Type B pancreatic cell (in vitro differentiated cells): ENCODE data around the gene ACADS. TPM values are rescaled to one million over a fixed set of nuclear protein-coding genes. Genes with fewer than 3 reads are reported as not detected.

Experiments
- DNase-seq: peaks from one replicate; pipeline ENCODE4 v3.0.0; 2021; ENCODE audit warnings: mixed read lengths; ENCODE audit not compliant: unreplicated experiment; ENCODE audit errors: extremely low spot score
- H3K27ac Mint-ChIP-seq: 2 replicates; pipeline ENCODE4 v1.8.0; 2021; ENCODE audit warnings: mild to moderate bottlenecking, mixed read lengths
- H3K27me3 Mint-ChIP-seq: 2 replicates; pipeline ENCODE4 v1.8.0; 2021; ENCODE audit warnings: mixed read lengths
- H3K36me3 Mint-ChIP-seq: 2 replicates; pipeline ENCODE4 v1.8.0; 2021; ENCODE audit warnings: mixed read lengths
- H3K4me1 Mint-ChIP-seq: one replicate; pipeline ENCODE4 v1.8.0; 2021; ENCODE audit warnings: mixed read lengths; ENCODE audit not compliant: unreplicated experiment
- H3K4me3 Mint-ChIP-seq: 2 replicates; pipeline ENCODE4 v1.8.0; 2021; ENCODE audit warnings: mild to moderate bottlenecking, mixed read lengths
- H3K9me3 Mint-ChIP-seq: 2 replicates; pipeline ENCODE4 v1.8.0; 2021; ENCODE audit warnings: mixed read lengths
- total RNA-seq: library from RNA; stranded (reverse); gene quantifications from 2 replicates; pipeline ENCODE4 v1.2.1, GENCODE V29; 2021; ENCODE audit warnings: low replicate concordance
- TF ChIP-seq, protein P1 (sequence below): fragments of 200-600 bp; sonication (generic); conservative IDR thresholded peaks from 2 replicates; pipeline ENCODE4 v1.5.0; 2021; ENCODE audit warnings: antibody characterized with exemption, mild to moderate bottlenecking

The ACADS gene
- total RNA-seq, 1 donor from 2014 or later, result 12.1 TPM

DNA sequence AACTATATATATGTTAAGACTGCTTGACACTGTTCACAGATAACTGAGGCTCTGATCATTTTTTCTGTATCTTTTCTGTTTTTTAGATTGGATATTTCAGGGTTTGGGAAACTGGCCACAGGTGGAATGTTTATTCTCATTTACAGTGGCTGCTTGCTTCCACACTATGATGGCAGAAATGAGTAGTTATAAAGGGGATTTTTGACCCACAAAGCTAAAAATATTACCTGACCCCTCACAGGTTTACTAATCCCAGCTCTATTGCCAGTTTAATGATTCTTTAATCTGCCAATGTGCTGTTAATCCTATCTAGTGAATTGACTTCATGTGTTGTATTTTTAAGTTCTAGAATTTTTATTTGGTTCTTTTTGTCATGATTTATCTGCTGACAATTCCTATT lies 29.6 kb downstream of the ACADS start:
- Mint-ChIP-seq H3K4me1 (peaks cover 17% of the 10 kb centered on the region), H3K27ac (no peak overlapping the region), H3K27me3 (no peaks in the 10 kb centered on the region), H3K9me3 (peaks cover 9% of the 10 kb centered on the region), H3K4me3 (no peak overlapping the region), H3K36me3 (peaks cover 7% of the 10 kb centered on the region)
- DNase-seq, result no peak
- TF ChIP-seq, protein P1, sequence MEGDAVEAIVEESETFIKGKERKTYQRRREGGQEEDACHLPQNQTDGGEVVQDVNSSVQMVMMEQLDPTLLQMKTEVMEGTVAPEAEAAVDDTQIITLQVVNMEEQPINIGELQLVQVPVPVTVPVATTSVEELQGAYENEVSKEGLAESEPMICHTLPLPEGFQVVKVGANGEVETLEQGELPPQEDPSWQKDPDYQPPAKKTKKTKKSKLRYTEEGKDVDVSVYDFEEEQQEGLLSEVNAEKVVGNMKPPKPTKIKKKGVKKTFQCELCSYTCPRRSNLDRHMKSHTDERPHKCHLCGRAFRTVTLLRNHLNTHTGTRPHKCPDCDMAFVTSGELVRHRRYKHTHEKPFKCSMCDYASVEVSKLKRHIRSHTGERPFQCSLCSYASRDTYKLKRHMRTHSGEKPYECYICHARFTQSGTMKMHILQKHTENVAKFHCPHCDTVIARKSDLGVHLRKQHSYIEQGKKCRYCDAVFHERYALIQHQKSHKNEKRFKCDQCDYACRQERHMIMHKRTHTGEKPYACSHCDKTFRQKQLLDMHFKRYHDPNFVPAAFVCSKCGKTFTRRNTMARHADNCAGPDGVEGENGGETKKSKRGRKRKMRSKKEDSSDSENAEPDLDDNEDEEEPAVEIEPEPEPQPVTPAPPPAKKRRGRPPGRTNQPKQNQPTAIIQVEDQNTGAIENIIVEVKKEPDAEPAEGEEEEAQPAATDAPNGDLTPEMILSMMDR, result no peak

- H3K4me3 Mint-ChIP-seq, result peak overlapping the region; percentile 4
- TF ChIP-seq, protein P1, result no peak
- DNase-seq, result no peak
- peaks cover 12% of the 10 kb centered on the region for H3K9me3 Mint-ChIP-seq
- H3K27ac Mint-ChIP-seq, result peak overlapping the region; percentile 19
- H3K27me3 Mint-ChIP-seq, result no peaks in the 10 kb centered on the region
- H3K36me3 Mint-ChIP-seq, result peaks cover 18% of the 10 kb centered on the region
- peaks cover 37% of the 10 kb centered on the region for H3K4me1 Mint-ChIP-seq
Observed at GRCh38 chr12:120757226-120757742, 31.7 kb downstream of the ACADS start.

- H3K4me3 Mint-ChIP-seq, result no peak overlapping the region
- peaks cover 12% of the 10 kb centered on the region for H3K9me3 Mint-ChIP-seq
- H3K27ac Mint-ChIP-seq, result no peak overlapping the region
- H3K27me3 Mint-ChIP-seq, result no peaks in the 10 kb centered on the region
- TF ChIP-seq, protein P1, result no peak
- peaks cover 18% of the 10 kb centered on the region for H3K36me3 Mint-ChIP-seq
- H3K4me1 Mint-ChIP-seq, result peaks cover 38% of the 10 kb centered on the region
- DNase-seq, result no peak
Observed at GRCh38 chr12:120757949-120758348, 32.3 kb downstream of the ACADS start.

DNA sequence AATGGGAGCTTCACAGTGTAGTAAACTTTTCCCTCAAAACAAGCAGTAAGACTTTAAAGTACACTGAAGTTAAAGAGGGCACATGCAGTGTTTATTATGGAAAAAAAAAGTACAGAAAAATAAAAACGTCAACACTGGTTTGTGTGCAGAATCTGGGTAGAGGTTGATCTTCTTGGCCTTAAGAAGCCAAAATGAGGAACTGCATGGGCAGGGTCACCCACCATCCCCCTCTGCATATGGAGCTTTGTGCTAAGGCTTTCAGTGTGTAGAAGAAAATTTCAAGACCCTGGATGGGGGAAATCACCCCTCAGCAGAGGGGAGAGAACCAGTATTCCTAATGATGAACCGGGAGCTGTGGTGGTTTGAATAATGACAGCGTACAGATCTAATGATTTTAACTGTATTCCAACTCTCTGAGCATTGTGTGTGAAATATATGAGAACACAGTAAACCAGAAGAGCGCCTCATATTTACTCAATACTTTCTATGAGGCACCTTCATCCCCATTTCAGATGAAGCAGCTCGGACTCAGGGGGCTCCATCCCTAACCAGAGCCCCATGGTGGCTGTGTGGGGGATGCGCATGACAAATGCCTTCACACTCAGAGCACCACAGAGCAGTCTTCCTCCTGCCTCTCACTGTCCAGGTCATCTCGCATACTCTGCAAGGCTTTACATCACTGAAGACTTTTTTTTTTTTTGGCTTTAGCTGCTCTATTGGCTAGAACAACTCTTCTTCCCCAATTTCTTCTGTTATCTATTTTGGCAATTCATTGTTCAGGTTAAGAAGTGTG lies 33.4 kb downstream of the ACADS start:
- peaks cover 18% of the 10 kb centered on the region for H3K36me3 Mint-ChIP-seq
- TF ChIP-seq, protein P1, result no peak
- peaks cover 12% of the 10 kb centered on the region for H3K9me3 Mint-ChIP-seq
- DNase-seq, result no peak
- peak overlapping the region; percentile 64 for H3K27ac Mint-ChIP-seq
- H3K27me3 Mint-ChIP-seq, result no peaks in the 10 kb centered on the region
- no peak overlapping the region for H3K4me3 Mint-ChIP-seq
- H3K4me1 Mint-ChIP-seq, result peaks cover 38% of the 10 kb centered on the region

- no peak for DNase-seq
- Mint-ChIP-seq H3K27ac (peak overlapping the region; percentile 97), H3K4me1 (peaks cover 38% of the 10 kb centered on the region), H3K36me3 (peaks cover 23% of the 10 kb centered on the region), H3K4me3 (peak overlapping the region; percentile 61), H3K27me3 (no peaks in the 10 kb centered on the region), H3K9me3 (peaks cover 11% of the 10 kb centered on the region)
- TF ChIP-seq, protein P1, result no peak
Observed at GRCh38 chr12:120759591-120760348, 34.1 kb downstream of the ACADS start.
